GM18508 (cell line): ENCODE results near the gene NACC2.
"Not testable (repeated sequence)": the region's sequence is repeated elsewhere in the genome, so short reads cannot be mapped to it uniquely, and the experiment has no call there.

Source experiments
- ATAC-seq: cut with Tn5 transposase; IDR thresholded peaks from one replicate; pipeline ENCODE4 v1.9.1; 2021; ENCODE audit warnings: moderate number of reproducible peaks; ENCODE audit not compliant: insufficient read depth, unreplicated experiment

Gene NACC2

DNA sequence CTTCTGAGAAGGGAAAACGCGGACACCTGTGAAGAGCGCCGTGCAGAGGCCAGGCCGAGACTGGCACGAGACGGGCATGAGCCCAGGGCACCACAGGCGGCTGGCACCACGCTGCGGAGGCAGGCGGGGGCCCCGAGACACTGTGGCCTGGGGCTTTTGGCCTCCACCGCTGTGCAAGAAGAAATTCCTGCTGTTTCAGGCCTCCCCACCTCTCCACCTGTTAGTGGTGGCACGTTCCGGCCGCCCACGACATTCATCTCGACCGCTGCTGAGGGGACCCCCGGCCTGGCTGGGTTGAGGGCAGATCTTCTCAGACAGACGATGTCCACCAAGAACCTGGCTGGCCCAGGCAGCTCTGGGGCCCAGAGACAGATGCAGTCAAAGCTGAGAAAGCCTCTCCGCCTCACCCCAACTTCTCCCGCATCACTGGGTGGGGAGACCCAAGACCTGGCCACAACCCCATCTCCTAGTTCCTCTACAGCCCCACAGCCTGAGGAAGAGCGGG lies 11.5 kb downstream of the NACC2 start:
- no peak for ATAC-seq

DNA sequence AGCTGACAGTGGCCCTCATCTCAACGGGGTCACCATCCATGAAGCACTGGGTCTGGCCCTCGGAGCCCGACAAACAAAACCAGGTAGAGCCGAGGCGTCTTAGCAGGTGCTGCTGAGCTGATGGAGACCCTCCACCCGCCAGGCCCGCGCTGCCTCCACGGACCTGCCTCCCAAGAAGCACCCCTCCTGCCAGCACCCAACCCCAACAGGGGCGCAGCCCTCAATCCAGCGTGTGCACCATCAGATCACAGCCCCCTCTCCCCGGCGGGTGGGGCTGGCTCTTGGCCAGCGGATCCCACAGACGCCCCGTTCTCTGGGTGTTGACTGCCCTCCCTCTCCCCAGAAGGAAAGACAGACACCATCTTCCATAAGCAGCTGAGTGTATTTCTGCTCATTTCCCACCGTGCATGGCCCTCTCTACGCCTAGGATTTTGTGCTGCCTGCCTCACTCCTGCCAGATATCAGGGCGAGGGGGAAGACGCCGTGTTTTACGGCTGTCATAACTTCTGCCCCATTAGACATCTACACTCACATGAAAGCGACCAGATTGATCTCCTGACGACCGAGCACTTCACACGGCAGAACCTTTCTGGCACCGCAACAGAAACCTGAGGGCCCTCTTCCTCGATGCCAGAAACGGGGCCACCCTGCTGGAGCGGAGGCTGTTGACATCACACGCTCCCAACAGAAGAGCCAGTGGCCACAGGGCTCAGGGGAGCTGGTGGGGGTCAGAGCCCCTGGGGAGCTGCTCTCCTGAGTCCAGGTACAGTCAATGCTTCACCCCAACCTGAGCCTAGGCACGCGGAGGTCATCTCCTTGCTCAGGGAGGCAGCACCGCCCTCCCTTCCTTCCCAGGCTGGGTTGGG lies 12.4 kb downstream of the NACC2 start:
- ATAC-seq, result no peak

DNA sequence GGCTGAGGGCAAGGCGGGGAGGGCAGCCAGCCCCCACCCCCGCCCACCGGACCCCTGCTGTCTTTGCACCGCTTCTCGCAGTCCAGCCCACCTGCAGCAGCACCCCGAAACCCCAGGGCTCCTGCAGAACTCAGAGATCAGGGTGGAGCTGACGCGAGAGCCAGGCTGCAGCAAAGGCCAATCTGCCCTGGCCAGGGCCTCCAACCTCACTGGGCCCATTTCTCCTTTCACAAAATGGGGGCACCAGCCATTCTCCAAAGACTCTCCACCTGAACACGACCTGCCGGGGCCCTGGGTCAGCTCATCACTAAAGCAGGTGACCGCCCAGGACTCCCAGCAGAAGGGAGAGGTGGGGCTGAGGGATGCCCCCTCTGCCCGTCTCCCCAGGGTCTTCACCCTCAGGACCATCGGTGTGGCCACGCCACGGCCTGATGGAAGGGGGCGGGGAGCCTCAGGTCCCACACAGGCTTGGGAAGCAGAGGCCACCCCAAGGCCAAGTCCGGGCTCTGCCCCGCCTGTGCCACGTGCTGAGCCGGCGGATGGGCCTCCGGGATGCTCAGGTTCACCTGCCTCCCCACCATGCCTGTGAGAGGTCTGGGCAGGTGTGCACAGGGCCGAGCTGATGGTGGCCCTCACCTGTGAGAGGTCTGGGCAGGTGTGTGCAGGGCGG lies 13.1 kb downstream of the NACC2 start:
- ATAC-seq, result no peak

DNA sequence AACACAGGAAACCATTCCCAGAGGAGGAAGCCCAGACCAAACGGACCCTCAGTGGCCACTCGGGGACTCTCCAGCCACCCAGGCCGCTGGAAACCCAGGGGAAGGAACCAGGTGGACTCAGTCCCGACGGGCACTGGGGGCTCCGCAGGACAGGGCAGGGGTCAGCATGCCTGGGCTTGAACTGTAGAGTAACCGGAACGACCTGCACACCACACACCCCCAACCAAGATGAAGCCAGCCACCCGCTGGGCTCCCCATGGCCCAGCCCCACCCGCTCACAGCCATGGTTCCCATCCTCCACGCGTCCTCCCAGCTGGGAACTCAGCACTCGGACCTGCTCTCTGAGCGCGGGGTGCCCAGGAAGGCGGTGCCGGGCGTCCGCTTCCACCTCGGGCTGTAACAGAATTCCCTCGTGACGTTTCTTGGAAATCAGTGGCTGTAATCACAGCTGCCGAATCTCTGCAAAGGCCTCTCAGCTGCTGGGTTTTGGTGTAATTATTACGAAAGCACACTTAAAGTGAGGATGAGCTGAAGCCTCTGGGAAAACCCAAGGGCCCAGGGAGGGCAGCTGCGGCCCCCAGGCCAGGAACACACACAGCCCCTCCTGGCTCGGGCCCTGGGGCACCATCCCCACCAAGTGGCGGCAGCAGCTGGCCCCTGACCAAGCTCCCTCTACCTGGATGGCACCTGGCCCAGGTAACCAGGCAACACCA lies 13.8 kb downstream of the NACC2 start:
- ATAC-seq, result no peak

DNA sequence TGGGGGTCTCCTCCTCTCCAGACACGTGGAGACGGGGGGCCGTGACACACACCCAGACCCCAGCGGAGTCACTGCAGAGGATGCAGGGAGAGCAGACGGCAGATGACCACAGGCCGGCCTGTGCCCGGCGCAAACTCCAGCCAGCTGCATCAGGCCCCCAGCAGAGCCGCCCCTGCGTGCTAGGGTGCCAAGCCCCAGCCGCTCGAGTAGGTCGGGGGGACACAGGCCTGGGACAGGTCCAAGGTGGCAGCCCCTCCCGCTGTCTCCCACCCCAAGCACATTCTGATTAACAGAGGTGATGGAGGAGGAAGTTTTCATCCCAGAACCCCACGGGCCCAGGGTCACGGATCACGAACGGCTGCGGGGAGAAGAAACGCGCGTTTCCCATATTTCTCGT lies 14.4 kb downstream of the NACC2 start:
- no peak for ATAC-seq

DNA sequence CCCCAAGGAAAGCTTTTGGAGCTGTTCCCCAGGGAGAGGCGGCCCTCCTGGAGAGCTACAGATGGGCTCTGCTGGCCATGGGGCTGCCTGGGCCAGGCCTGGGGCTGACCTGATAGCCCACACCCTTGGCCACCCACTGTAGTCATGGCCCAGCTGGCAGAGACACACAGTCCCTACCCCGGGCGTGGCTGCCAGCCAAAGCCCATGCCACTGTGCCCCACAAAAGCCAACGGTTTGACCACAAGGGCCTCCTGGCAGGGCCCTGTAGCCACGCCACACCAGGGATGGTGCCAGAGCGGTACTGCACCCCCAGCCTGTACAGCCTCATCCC lies 15.2 kb downstream of the NACC2 start:
- ATAC-seq, result no peak

DNA sequence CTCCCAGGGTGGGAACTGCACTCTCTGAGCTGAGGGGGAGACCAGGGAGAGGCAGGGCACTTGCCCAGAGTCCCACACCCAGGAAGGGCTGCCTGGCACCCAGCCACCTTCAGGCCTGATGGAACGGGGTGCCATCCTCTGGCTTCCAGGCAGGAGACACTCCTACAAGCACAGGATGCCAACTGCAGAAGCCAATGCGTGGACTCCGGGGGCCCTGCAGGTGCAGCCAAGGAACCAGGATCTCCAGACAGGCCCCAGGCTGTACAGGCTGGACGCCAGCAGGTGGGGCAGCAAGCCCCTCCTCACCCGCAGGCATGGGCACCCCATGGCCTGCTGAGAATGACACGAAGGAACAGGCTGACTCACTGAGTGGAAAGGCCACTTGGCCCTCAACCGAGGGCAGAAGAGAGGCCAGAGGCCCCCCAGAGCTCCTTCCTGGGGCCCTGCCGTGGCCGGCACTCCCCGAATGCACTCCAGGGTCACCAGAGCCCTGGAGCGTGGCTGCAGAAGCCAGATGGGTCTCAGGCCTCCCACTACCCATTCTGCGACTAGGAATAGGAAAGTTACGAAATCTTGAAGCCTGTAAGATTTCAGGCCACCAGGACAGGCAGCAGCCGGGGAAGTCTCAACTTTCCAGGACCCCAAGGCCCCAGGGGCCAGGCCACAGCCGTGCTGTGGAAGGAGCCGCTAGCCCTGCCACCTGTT lies 15.7 kb downstream of the NACC2 start:
- ATAC-seq, result no peak

DNA sequence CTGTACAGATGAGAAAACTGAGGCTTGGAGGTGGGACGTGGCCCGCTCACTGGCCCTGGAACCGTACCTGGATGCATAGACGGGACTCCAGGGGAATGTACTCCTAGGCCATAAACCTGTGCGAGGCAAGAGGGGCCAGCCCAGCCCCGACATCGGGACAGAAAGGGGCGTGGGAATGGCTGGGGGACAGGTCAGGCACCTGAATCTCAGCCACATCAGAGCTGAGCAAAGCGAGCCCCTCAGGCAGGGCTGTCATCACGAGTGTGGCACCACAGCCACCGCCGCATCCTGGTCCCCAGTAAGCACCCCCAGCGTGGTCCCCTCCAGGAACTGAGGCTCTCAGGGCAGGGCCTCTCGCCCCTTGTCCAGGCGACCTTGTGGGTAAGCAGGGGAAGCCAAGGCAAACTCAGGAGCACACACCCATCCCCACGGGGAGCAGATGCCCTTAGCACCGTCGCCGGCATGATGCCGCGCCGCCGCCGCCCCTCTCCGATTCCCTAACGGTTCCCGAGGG lies 16.5 kb downstream of the NACC2 start:
- ATAC-seq, result no peak

DNA sequence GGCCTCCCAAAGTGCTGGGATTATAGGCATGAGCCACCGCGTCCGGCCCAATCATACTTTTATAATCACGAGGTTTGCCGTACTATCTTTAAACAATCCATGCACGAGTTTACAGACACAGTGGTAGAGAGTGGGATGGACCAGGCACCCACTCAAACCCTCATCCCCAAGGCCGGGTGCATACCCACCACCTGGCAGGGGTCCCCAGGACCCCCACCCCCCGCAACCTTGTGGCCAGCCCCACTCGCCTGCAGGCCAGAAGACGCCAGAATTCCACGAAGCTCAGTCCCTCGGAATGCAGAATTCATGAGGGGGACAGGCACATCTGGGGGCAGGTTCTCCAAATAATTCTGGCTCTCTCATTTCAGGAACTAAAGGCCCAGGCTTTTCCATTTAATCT lies 17.1 kb downstream of the NACC2 start:
- ATAC-seq, result no peak

DNA sequence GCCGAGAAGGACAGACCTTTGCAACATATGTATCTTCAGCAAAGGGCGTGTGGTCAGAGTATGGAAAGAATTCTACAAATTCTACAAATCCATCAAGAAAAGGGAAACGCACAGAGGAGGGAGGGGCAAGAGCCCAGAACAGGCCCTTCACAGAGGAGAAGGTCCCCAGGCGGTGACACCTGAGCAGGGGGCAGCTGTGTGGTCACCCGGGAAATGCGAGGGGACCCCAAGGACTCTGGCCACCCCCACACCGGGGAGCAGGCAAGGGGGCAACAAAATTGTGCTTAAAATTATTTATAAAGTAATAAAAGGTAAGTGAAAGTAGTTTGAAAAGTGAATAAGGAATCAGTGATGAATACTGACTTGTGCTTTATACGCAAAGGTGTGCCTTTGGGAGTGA lies 17.6 kb downstream of the NACC2 start:
- ATAC-seq, result no peak

DNA sequence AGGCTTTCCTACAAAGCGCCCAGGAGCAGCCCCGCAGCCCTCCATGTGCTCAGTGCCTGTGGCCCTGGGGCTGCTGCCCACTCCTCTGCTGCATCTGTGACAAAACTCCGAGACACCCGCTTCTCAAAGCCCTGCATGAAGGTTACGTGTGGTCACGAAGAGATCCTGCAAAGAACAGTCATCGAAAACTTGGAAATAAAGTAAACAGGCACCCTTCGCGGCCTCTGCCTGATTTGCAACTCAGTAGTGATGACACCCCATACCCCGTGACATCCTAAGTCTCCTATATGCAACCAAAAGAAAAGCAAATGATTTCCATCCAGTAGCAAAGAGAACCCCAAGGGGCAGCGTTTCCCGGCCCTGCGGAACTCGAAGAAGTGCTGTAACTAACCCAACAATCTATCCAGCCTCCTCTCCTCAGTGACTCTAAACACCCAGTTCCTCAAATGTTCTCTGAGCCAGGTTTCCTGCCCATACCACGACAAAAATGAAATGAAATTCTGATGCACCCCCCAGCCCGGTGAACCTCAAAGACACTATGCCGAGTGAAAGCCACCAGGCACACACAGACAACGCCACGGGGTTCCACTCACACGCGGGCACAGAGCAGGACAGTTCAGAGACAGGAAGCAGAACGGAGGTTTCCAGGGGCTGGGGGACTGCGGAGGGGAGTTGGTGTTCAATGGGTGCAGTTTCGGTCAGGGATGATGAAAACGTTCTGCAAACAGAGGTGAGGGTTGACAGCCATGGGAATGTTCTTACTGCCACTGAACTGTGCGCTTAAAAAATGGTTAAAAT lies 19.0 kb downstream of the NACC2 start:
- ATAC-seq, result no peak

DNA sequence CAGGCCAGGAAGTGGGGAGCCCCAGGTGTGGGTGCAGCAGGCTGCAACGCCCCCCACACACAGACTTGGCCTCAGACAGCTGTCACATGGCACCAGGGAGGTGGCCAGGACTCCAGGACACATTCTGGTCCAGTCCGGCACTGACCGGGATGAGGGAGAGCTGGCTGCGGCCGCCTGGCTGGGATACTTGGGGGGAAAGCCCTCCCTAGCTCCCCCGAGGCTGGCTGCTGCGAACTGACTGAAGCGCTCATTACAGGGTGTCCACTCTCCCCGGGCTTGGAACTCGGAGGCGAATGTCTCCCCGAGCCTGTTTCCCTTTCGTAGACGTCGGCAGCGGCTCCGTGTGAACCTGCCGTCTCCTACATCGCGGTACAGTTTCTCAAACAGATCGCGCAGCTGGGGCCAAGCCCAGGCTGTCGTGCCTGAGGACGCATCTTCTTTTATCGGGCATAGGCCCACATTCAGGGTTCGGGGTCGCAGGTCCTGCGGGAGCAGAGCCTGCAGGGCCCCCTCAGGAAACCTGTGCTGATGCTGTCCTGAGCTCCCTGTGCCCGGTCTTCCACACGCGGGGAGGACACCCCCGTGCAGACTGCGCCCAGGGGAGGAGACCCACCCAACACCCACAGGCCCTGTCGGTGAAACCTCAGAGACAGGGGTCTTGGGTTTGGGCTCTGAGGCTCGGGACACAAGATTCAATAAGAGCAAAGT lies 19.8 kb downstream of the NACC2 start:
- ATAC-seq, result no peak

DNA sequence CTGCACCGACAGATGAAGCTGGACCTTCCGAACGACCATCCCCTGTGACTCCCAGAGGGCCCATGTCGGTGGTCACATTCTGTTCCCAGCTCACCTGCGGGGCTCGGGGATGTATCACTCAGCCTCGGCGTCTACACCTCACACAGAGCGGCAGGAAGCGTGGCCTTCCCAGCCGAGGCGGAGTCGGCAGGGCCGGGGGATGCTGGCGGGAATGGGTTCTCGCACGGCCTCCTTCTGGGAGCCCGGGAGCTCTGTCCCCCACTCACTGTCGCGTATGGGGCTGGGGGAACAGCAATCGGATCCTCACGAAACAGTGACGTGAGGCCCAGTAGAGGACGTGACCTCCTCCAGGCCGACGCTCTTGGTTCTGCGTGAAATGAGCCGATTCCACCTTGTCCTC lies 20.4 kb downstream of the NACC2 start:
- ATAC-seq, result no peak

DNA sequence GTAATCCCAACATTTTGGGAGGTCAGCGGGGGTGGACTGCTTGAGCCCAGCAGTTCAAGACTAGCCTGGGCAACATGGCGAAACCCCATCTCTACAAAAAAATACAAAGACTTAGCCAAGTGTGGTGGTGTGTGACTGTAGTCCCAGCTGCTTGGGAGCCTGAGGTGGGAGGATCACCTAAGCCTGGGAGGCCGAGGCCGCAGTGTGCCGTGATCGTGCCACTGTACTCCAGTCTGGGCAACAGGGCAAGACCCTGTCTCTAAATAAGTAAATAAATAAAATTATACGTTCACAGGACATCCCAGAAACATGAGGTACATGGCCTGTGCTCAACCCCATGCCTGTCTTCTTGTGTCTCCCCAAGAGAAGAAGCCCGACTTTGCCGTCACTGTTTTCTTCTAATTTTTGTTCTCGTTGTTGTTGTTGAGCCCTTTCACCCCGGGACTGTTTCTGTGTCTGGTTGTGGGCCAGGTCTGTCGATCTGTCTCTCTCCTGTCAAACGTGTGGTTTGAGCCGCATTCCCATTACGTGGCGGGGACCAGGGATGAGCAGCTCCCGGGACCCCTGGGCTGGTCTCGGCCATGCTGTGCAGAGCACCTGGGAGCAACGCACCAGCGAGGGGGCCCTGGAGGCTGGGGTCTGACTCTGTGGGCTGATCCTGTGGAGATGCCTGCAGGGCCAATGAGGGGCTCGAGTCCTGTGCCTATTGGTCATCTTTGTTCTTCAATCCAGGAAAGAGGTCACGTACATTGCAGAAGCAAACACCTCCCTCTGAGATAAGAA lies 32.2 kb downstream of the NACC2 start:
- no peak for ATAC-seq

DNA sequence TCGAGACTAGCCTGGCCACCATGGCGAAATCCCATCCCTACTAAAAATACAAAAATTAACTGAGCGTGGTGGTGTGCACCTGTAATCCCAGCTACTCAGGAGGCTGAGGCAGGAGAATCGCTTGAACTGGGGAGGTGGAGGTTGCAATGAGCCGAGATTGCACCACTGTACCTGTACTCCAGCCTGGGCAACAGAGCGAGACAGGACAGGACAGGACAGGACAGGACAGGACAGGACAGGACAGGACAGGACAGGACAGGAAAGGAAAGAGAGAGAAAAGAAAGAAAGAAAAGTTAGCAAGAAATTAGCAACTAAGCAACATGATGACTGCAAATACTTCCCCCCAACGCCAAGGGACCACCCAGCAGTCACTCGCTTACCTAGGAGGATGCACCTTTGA lies 33.2 kb downstream of the NACC2 start:
- not testable (repeated sequence) for ATAC-seq

DNA sequence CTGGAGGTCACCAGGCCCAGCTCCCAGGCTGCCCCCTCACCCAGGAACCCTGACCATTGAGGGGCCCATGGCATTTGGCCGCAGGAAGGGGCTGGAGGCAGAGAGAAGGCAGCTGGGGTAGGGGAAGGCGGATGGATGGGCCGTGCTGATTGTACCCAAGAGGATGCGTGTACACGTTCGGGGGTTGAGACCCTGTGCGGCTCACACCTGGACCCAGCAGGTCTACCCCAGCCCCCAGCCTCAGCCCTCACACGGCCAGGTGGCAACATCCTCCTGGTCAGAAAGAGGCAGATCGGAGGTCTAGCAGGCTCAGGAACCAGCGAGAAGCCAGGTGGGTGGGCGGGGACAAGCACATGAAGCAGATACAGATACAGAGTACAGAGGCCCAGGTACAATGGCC lies 33.7 kb downstream of the NACC2 start:
- no peak for ATAC-seq

DNA sequence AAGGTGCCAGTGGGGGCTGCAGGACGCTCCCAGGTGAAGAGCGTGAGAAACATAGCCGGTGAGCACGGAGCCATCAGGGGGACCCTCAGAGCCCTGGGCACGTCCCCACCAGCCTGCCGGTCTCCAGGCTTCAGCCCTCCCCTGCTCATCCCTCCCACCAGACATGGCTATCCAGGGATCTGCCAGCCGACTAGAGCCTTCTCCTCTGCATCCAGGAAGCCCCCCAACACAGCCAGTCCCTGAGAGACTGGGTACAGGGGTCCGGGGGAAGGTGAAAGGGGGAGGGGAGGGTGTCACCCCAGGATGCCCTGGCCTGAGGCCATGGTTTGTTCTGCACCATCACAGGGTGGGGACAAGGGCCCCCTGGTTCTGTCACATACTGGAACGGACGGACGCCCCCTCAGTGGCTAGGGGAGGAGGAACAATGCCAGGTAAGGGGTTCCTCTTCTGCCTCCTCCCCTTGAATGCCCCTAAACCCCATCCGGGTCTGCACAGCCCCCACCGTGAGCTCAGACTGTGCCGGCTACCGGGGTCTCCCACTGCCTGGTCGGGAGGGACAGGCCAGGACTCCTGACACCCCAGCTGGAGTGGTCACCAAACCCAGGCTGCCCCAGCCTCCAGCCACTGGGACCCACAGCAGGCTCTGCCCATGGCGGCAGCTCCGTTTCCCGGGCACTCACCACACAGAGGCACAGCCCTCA lies 34.3 kb downstream of the NACC2 start:
- ATAC-seq, result no peak
